K562 (cell line): Measurements from ENCODE around the gene FCRLA. TPM values are rescaled to one million over a fixed set of nuclear protein-coding genes. Genes with fewer than 3 reads are reported as not detected.

Experiments
- ATF1 ChIP-seq, 2 experiments: fragments of 450-650 bp in 1 of 2; IDR thresholded peaks; 2 replicates each; pipeline ENCODE4 v1.6.1; 2016; ENCODE audit warnings: missing compliant biosample characterization in 1 of 2, missing genetic modification characterization in 1 of 2
- CEBPB ChIP-seq: fragments of 450-650 bp; IDR thresholded peaks from 2 replicates; pipeline ENCODE4 v1.6.1; 2016; ENCODE audit warnings: missing genetic modification characterization, missing compliant biosample characterization
- ERF ChIP-seq: fragments of 450-650 bp; formaldehyde crosslinking; IDR thresholded peaks from 2 replicates; pipeline ENCODE4 v1.4.0; 2020; ENCODE audit warnings: mild to moderate bottlenecking, mixed read lengths
- MTF1 ChIP-seq: fragments of 250-450 bp; sonication (Bioruptor Pico); IDR thresholded peaks from 2 replicates; pipeline ENCODE4 v1.9.0; 2021; ENCODE audit warnings: moderate library complexity, mild to moderate bottlenecking, inconsistent platforms, borderline replicate concordance
- PML ChIP-seq: IDR thresholded peaks from 2 replicates; pipeline ENCODE4 v1.6.1; 2012; ENCODE audit warnings: low read length, inconsistent platforms
- POLR2B ChIP-seq: fragments of 450-650 bp; IDR thresholded peaks from 2 replicates; pipeline ENCODE4 v1.6.1; 2018; ENCODE audit warnings: low read depth; ENCODE audit not compliant: partially characterized antibody
- TEAD2 ChIP-seq: fragments of 450-650 bp; IDR thresholded peaks from 2 replicates; pipeline ENCODE4 v1.6.1; 2016; ENCODE audit warnings: missing genetic modification characterization, control low read depth, missing compliant biosample characterization
- polyA plus RNA-seq, 8 experiments: library from polyadenylated mRNA; depleted of rRNA in 4 of 8; stranded (reverse) in 5 of 8; unstranded in 3 of 8; fragments of >200 nt; fragmentation: Nextera tagmentation in 2 of 8; fragmentation: Illumina TruSeq in 1 of 8; extraction: Ambion mirVana in 2 of 8; extraction: Trizol in 1 of 8; gene quantifications; 2 replicates each; pipeline versions ENCODE4 v1.2.1 to v1.2.3, GENCODE V29; 2011 to 2014; ENCODE audit warnings: inconsistent platforms in 1 of 8, missing spikeins in 1 of 8
- total RNA-seq, 7 experiments: library from RNA; depleted of rRNA in 6 of 7; stranded (reverse); fragments of >200 nt in 6 of 7; fragmentation: Illumina TruSeq in 2 of 7; extraction: Trizol in 2 of 7; gene quantifications; 2 replicates each; pipeline versions ENCODE4 v1.2.1 to v1.2.3, GENCODE V29; 2011 to 2021; ENCODE audit warnings: low replicate concordance in 1 of 7
- TF ChIP-seq, protein P1 (sequence below): fragments of 450-650 bp; IDR thresholded peaks from 2 replicates; pipeline ENCODE4 v1.6.1; 2017; ENCODE audit warnings: antibody characterized with exemption, mild to moderate bottlenecking
- TF ChIP-seq, protein P2 (sequence below): IDR thresholded peaks from 2 replicates; pipeline ENCODE4 v1.6.1; 2011; ENCODE audit warnings: borderline replicate concordance, low read depth, mild to moderate bottlenecking, moderate library complexity, low read length; ENCODE audit not compliant: insufficient read depth, poor library complexity, severe bottlenecking

FCRLA gene
- total and polyA plus RNA-seq, 9 of the 15 experiments (the other 6 are each of a cell fraction or from before 2014, with no cell fraction given) = 0.09 to 0.84 (median 0.44) TPM

DNA sequence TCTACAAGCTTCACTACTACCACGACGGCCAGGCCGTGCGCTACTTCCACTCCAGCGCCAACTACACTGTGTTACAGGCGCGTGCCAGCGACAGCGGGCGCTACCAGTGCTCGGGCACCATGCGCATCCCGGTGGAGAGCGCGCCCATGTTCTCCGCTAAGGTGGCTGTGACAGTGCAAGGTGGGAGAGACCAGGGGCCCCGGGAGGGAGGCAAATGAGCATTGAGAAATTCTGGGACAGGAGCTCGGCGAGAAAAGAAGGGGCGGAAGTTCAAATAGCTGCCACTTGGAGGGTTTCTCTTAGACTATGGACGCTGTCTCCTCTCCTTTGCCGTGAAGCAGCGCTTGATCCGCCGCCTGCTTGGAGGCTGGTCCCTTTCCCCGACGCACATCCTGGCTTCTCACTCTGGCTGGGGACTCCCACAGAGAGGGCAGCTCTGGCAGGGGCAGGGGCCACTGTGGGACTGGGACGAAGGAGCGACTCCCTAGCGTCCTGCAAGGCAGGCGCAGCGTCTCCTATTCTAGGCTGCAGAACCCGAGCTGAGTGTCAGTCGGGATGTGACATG lies 19.0 kb downstream of the FCRLA start (continued):
- TF ChIP-seq POLR2B (no peak), TEAD2 (tag) (peak; percentile 78; the same call in 1 of the 2 replicates), CEBPB (tag) (0 out of 2 replicates have a peak, but pooled peaks have one; percentile 11), ATF1 (CRISPR knock-in tag; IDR thresholded peaks at IDR 0.05) (no peak), ATF1 (tag; IDR thresholded peaks at IDR 0.05) (no peak), PML (peak; percentile 32; the same call in 1 of the 2 replicates), MTF1 (CRISPR knock-in tag) (no peak), ERF (CRISPR knock-in tag) (0 out of 2 replicates have a peak, but pooled peaks have one; percentile 73)
- TF ChIP-seq, protein P1, sequence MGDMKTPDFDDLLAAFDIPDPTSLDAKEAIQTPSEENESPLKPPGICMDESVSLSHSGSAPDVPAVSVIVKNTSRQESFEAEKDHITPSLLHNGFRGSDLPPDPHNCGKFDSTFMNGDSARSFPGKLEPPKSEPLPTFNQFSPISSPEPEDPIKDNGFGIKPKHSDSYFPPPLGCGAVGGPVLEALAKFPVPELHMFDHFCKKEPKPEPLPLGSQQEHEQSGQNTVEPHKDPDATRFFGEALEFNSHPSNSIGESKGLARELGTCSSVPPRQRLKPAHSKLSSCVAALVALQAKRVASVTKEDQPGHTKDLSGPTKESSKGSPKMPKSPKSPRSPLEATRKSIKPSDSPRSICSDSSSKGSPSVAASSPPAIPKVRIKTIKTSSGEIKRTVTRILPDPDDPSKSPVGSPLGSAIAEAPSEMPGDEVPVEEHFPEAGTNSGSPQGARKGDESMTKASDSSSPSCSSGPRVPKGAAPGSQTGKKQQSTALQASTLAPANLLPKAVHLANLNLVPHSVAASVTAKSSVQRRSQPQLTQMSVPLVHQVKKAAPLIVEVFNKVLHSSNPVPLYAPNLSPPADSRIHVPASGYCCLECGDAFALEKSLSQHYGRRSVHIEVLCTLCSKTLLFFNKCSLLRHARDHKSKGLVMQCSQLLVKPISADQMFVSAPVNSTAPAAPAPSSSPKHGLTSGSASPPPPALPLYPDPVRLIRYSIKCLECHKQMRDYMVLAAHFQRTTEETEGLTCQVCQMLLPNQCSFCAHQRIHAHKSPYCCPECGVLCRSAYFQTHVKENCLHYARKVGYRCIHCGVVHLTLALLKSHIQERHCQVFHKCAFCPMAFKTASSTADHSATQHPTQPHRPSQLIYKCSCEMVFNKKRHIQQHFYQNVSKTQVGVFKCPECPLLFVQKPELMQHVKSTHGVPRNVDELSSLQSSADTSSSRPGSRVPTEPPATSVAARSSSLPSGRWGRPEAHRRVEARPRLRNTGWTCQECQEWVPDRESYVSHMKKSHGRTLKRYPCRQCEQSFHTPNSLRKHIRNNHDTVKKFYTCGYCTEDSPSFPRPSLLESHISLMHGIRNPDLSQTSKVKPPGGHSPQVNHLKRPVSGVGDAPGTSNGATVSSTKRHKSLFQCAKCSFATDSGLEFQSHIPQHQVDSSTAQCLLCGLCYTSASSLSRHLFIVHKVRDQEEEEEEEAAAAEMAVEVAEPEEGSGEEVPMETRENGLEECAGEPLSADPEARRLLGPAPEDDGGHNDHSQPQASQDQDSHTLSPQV = peak; percentile 65
- TF ChIP-seq, protein P2, sequence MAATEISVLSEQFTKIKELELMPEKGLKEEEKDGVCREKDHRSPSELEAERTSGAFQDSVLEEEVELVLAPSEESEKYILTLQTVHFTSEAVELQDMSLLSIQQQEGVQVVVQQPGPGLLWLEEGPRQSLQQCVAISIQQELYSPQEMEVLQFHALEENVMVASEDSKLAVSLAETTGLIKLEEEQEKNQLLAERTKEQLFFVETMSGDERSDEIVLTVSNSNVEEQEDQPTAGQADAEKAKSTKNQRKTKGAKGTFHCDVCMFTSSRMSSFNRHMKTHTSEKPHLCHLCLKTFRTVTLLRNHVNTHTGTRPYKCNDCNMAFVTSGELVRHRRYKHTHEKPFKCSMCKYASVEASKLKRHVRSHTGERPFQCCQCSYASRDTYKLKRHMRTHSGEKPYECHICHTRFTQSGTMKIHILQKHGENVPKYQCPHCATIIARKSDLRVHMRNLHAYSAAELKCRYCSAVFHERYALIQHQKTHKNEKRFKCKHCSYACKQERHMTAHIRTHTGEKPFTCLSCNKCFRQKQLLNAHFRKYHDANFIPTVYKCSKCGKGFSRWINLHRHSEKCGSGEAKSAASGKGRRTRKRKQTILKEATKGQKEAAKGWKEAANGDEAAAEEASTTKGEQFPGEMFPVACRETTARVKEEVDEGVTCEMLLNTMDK = no peak
